MG63 (cell line): ENCODE measurements around the gene DLG2. TPM values are rescaled to one million over a fixed set of nuclear protein-coding genes. Genes with fewer than 3 reads are reported as not detected.
"Not testable (repeated sequence)": the region's sequence is repeated elsewhere in the genome, so short reads cannot be mapped to it uniquely, and the experiment has no call there.

Experiments
- DNase-seq: peaks from one replicate; pipeline ENCODE4 v3.0.0-alpha.2; 2020
- H3K27me3 ChIP-seq: fragments of 250-450 bp; sonication (Bioruptor Pico); 2 replicates; pipeline ENCODE4 v1.5.1; 2020; ENCODE audit warnings: mild to moderate bottlenecking, moderate library complexity
- H3K36me3 ChIP-seq: fragments of 250-450 bp; sonication (Bioruptor Pico); 2 replicates; pipeline ENCODE4 v1.5.1; 2020; ENCODE audit warnings: mild to moderate bottlenecking, moderate library complexity
- H3K4me3 ChIP-seq: fragments of 250-450 bp; sonication (Bioruptor Pico); 2 replicates; pipeline ENCODE4 v1.5.1; 2020; ENCODE audit warnings: mild to moderate bottlenecking, moderate library complexity
- H3K9me3 ChIP-seq: fragments of 250-450 bp; sonication (Bioruptor Pico); 2 replicates; pipeline ENCODE4 v1.5.1; 2020; ENCODE audit warnings: mild to moderate bottlenecking, moderate library complexity
- total RNA-seq: library from RNA; depleted of rRNA; stranded (reverse); fragments of >200 nt; shearing (Covaris generic); gene quantifications from 2 replicates; pipeline ENCODE4 v1.2.3, GENCODE V29; 2014; ENCODE audit warnings: low replicate concordance

DLG2 gene
- total RNA-seq, 1 experiment from 2014 or later = 0.10 TPM

DNA sequence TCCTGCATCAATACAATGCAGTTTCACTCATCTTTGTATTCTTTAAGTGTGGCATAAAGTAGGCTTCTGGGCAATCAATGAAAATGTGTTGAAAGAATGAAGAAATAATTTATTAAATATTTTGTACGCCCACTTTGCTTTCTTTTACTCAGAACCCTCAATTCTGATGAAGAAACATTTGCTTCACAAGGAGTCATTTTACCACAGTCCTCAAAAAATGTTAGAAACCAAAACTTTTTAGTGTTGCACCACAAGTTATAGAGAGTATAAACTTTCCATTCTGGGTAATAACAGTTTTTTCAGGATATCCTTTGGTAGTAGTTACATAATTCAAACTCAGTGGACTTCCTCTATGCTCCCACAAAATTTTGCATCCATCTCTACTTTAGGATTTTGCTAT is 360.5 kb downstream of the DLG2 start:
- no peaks in the 10 kb centered on the region for H3K9me3 ChIP-seq
- DNase-seq = no peak
- no peaks in the 10 kb centered on the region for H3K27me3 ChIP-seq
- no peak overlapping the region for H3K4me3 ChIP-seq
- no peaks in the 10 kb centered on the region for H3K36me3 ChIP-seq

- Histone ChIP-seq H3K9me3 (no peaks in the 10 kb centered on the region), H3K36me3 (no peaks in the 10 kb centered on the region), H3K4me3 (no peak overlapping the region), H3K27me3 (no peaks in the 10 kb centered on the region)
- no peak for DNase-seq
Measured at GRCh38 chr11:85263328-85263727, 363.8 kb downstream of the DLG2 start.

- Histone ChIP-seq H3K9me3 (no peaks in the 10 kb centered on the region), H3K4me3 (no peak overlapping the region), H3K36me3 (no peaks in the 10 kb centered on the region)
Measured at GRCh38 chr11:85257837-85258236, 369.3 kb downstream of the DLG2 start.

GRCh38 chr11:85256433-85256832 is 370.7 kb downstream of the DLG2 start:
- no peak for DNase-seq
- no peaks in the 10 kb centered on the region for H3K9me3 ChIP-seq
- H3K36me3 ChIP-seq = no peaks in the 10 kb centered on the region
- H3K27me3 ChIP-seq = no peaks in the 10 kb centered on the region
- H3K4me3 ChIP-seq = no peak overlapping the region

More at GRCh38 chr11:85257837-85258236, 369.3 kb downstream of the DLG2 start:
- no peak for DNase-seq
- no peaks in the 10 kb centered on the region for H3K27me3 ChIP-seq

- no peak for DNase-seq
- Histone ChIP-seq H3K4me3 (no peak overlapping the region), H3K9me3 (no peaks in the 10 kb centered on the region), H3K27me3 (no peaks in the 10 kb centered on the region), H3K36me3 (no peaks in the 10 kb centered on the region)
Measured at GRCh38 chr11:85249482-85249881, 377.7 kb downstream of the DLG2 start.

- no peak for DNase-seq
- no peak overlapping the region for H3K4me3 ChIP-seq
- no peaks in the 10 kb centered on the region for H3K9me3 ChIP-seq
- H3K27me3 ChIP-seq = no peaks in the 10 kb centered on the region
- H3K36me3 ChIP-seq = no peaks in the 10 kb centered on the region
Measured at GRCh38 chr11:85247797-85248196, 379.3 kb downstream of the DLG2 start.

- H3K9me3 ChIP-seq = no peaks in the 10 kb centered on the region
- no peak for DNase-seq
- no peaks in the 10 kb centered on the region for H3K36me3 ChIP-seq
- H3K27me3 ChIP-seq = no peaks in the 10 kb centered on the region
- H3K4me3 ChIP-seq = no peak overlapping the region
Measured at GRCh38 chr11:85238906-85239305, 388.2 kb downstream of the DLG2 start.

- H3K9me3 ChIP-seq, DNase-seq, H3K36me3 ChIP-seq, H3K4me3 ChIP-seq, H3K27me3 ChIP-seq: not testable (repeated sequence)
Measured at GRCh38 chr11:85238038-85238437, 389.1 kb downstream of the DLG2 start.

DNA sequence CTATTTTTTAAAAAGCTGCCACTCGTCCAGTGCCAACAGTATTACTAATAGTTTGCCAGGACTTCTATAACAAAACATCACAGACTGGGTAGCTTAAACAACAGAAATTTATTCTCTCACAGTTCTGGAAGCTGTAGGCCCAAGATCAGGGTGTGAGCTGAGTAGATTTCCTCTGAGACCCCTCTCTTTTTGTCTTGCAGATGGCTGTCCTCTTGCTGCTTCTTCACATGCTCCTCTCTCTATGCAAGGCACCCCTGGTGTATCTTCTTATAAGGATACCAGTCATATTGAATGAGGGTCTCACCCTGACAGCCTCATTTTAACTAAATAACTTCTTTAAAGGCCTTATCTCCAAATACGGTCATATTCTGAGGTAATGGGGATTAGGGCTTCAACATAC is 390.9 kb downstream of the DLG2 start:
- Histone ChIP-seq H3K4me3 (no peak overlapping the region), H3K36me3 (no peaks in the 10 kb centered on the region), H3K27me3 (no peaks in the 10 kb centered on the region), H3K9me3 (no peaks in the 10 kb centered on the region)
- no peak for DNase-seq

GRCh38 chr11:85232559-85232958 is 394.6 kb downstream of the DLG2 start:
- H3K9me3 ChIP-seq = no peaks in the 10 kb centered on the region
- H3K4me3 ChIP-seq = no peak overlapping the region
- H3K36me3 ChIP-seq = no peaks in the 10 kb centered on the region
- no peak for DNase-seq
- H3K27me3 ChIP-seq = no peaks in the 10 kb centered on the region

GRCh38 chr11:85231588-85231987 is 395.6 kb downstream of the DLG2 start:
- no peaks in the 10 kb centered on the region for H3K27me3 ChIP-seq
- H3K36me3 ChIP-seq = no peaks in the 10 kb centered on the region
- DNase-seq = no peak
- H3K9me3 ChIP-seq = no peaks in the 10 kb centered on the region
- H3K4me3 ChIP-seq = no peak overlapping the region

GRCh38 chr11:85229723-85230122 is 397.4 kb downstream of the DLG2 start:
- H3K9me3 ChIP-seq, DNase-seq, H3K4me3 ChIP-seq, H3K36me3 ChIP-seq, H3K27me3 ChIP-seq: not testable (repeated sequence)

- Histone ChIP-seq H3K4me3 (no peak overlapping the region), H3K27me3 (no peaks in the 10 kb centered on the region), H3K36me3 (no peaks in the 10 kb centered on the region), H3K9me3 (no peaks in the 10 kb centered on the region)
- no peak for DNase-seq
Measured at GRCh38 chr11:85196968-85197367, 430.2 kb downstream of the DLG2 start.

- no peak for DNase-seq
- Histone ChIP-seq H3K36me3 (no peaks in the 10 kb centered on the region), H3K4me3 (no peak overlapping the region), H3K27me3 (no peaks in the 10 kb centered on the region), H3K9me3 (no peaks in the 10 kb centered on the region)
Measured at GRCh38 chr11:85195934-85196333, 431.2 kb downstream of the DLG2 start.

DNA sequence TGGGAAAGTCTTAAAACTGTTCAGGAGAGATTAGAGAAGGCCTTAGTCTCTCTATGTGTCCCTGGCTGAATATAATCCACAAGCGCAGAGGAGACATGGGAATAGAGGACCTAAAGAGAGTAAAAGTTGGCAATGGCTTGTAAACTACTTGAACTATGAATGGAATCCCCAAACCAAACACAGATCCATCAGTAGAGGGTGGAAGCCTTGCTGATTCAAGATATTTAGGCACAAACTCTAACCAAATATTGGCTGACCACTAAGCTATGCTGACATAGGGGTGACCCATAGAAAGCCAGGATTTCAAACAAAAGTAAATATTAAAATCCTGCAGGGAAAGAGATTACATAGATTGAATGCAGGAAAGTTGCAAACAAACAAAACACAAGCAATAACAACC is 439.2 kb downstream of the DLG2 start:
- Histone ChIP-seq H3K9me3 (no peaks in the 10 kb centered on the region), H3K27me3 (no peaks in the 10 kb centered on the region), H3K36me3 (no peaks in the 10 kb centered on the region), H3K4me3 (no peak overlapping the region)
- DNase-seq = no peak

- Histone ChIP-seq H3K9me3 (no peaks in the 10 kb centered on the region), H3K36me3 (no peaks in the 10 kb centered on the region), H3K27me3 (no peaks in the 10 kb centered on the region), H3K4me3 (no peak overlapping the region)
- no peak for DNase-seq
Measured at GRCh38 chr11:85184721-85185120, 442.4 kb downstream of the DLG2 start.

DNA sequence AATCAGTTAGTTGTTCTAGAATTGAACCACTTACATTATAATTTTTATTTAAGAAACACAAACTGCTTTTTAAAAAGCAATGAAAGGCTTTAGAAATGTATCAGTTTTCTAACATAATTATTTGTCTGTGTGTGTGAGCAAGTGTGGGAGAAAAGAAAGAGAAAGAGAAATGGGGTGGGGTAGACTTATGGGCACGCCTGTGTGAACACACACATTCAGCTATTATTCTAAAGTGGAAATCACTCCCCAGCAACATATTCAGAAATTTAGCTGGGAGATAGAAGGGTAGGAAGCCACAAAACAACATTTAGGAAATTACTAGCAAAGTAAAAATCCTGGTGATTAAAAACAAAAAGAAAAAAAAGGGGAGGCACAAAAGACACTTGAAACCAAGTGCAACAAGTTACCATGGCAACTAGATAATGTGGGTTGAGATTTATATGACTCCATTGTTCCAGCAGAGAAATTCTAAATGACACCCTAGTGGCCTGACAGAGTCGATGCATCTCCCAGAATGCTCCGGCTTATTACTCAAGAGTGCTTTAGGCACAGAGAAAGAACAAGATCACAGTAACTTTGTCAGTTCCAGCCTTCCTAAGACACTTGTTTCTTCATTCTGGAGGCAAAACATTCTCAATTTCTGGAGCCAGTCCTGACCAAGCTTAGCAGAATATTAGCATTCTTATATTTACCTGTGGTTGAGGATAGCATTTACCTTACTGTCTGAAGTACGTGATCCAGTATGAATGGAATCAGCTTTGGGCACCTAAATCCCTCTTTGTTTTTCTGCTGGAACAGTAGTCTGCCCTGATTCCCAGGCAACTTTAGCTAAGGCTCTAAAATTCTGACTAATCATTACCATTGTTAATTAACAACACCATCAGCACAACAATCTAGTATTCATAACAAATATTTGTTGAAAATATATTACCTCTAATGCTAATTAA is 444.4 kb downstream of the DLG2 start:
- Histone ChIP-seq H3K9me3 (no peaks in the 10 kb centered on the region), H3K36me3 (no peaks in the 10 kb centered on the region), H3K4me3 (no peak overlapping the region), H3K27me3 (no peaks in the 10 kb centered on the region)
- DNase-seq = no peak

- no peaks in the 10 kb centered on the region for H3K9me3 ChIP-seq
- no peaks in the 10 kb centered on the region for H3K36me3 ChIP-seq
- H3K27me3 ChIP-seq = no peaks in the 10 kb centered on the region
- DNase-seq = no peak
- H3K4me3 ChIP-seq = no peak overlapping the region
Measured at GRCh38 chr11:85180528-85180927, 446.6 kb downstream of the DLG2 start.
